Uterus (tissue), 2 donors: ENCODE measurements around the gene UBE2E3.

Experiments
- POLR2A ChIP-seq, 2 donors: fragments of 450-650 bp; IDR thresholded peaks; one replicate each; pipeline ENCODE4 v1.6.1; 2016; ENCODE audit warnings: antibody characterized with exemption in 2 of 2, mild to moderate bottlenecking in 1 of 2, moderate library complexity in 1 of 2
- TF ChIP-seq, protein P1 (sequence below), 4 experiments: fragments of 200-600 bp in 2 of 4; fragments of 450-650 bp in 2 of 4; sonication (generic) in 2 of 4; IDR thresholded peaks; one replicate each; pipeline ENCODE4 v1.5.1; 2016 to 2019; ENCODE audit warnings: antibody characterized with exemption in 4 of 4, mild to moderate bottlenecking in 2 of 4, moderate library complexity in 1 of 4

DNA sequence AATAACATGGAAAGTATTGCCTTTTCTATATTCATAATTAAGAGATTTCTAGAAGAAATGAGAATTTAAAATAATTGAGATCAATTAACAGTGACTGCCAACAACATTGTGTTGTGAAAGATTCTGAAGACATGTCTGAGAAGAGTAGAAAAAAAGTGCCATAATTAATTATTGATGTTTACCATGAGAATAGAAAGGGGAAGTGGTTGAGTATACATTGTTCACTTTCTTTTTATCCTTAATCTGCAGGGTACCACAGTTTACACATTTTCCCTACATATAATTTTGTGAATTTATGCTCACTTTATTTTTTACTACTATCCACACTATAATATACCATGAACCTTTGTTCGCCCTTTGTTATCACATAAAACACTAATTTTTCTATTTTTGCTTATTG is 47.1 kb upstream of the UBE2E3 start:
- no peak for TF ChIP-seq POLR2A (IDR thresholded peaks at IDR 0.05)
- TF ChIP-seq, protein P1, sequence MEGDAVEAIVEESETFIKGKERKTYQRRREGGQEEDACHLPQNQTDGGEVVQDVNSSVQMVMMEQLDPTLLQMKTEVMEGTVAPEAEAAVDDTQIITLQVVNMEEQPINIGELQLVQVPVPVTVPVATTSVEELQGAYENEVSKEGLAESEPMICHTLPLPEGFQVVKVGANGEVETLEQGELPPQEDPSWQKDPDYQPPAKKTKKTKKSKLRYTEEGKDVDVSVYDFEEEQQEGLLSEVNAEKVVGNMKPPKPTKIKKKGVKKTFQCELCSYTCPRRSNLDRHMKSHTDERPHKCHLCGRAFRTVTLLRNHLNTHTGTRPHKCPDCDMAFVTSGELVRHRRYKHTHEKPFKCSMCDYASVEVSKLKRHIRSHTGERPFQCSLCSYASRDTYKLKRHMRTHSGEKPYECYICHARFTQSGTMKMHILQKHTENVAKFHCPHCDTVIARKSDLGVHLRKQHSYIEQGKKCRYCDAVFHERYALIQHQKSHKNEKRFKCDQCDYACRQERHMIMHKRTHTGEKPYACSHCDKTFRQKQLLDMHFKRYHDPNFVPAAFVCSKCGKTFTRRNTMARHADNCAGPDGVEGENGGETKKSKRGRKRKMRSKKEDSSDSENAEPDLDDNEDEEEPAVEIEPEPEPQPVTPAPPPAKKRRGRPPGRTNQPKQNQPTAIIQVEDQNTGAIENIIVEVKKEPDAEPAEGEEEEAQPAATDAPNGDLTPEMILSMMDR (IDR thresholded peaks at IDR 0.05): no peak
